GM23248 (cell line): ENCODE results near the gene PPM1H.

Experiments used
- EZH2 ChIP-seq: fragments of 200-600 bp; sonication (generic); IDR thresholded peaks from 2 replicates; pipeline ENCODE4 v1.6.1; 2018; ENCODE audit warnings: antibody characterized with exemption, mild to moderate bottlenecking; ENCODE audit not compliant: insufficient read depth, poor library complexity, severe bottlenecking
- EZH2phosphoT487 ChIP-seq: fragments of 200-600 bp; sonication (generic); IDR thresholded peaks from 2 replicates; pipeline ENCODE4 v1.6.1; 2018; ENCODE audit warnings: antibody characterized with exemption, moderate library complexity, mild to moderate bottlenecking, low read depth; ENCODE audit not compliant: insufficient read depth

DNA sequence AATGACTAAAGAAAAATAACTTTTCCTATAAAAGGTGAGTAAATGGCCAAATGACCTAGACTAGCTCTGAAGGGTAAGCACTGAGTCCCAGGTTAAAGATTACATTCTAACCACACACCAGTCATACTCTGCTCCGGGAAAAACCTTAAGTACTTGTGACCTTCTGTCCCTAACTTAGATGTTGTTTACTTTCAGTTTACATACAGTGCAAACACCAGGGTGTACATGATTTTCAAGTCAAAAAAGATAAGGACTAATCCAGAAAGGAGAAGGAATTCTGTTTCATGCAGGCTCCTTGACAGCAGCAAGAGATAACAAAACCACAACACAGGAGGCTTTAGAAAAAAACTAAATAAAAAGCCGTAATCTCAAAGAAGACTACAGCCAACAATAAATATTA is 174.2 kb downstream of the PPM1H start:
- TF ChIP-seq EZH2phosphoT487 (no peak), EZH2 (no peak)
